Suprapubic skin (tissue), 4 donors: ENCODE measurements around the gene TRIM2. TPM values are rescaled to one million over a fixed set of nuclear protein-coding genes. Genes with fewer than 3 reads are reported as not detected.
A peak's percentile ranks its signal among the peaks of the same experiment; 100 is the strongest.

ENCODE experiments used
- DNase-seq, 2 donors: peaks; one replicate each; pipeline ENCODE4 v3.0.0-alpha.2; 2019; ENCODE audit warnings: low spot score in 2 of 2
- H3K27ac ChIP-seq: fragments of 200-600 bp; sonication (generic); one replicate; pipeline ENCODE4 v1.5.1; 2019
- H3K27me3 ChIP-seq: fragments of 200-600 bp; sonication (generic); one replicate; pipeline ENCODE4 v1.5.1; 2019
- H3K36me3 ChIP-seq: fragments of 200-600 bp; sonication (generic); one replicate; pipeline ENCODE4 v1.5.1; 2019
- H3K4me1 ChIP-seq: fragments of 200-600 bp; sonication (generic); one replicate; pipeline ENCODE4 v1.5.1; 2019
- H3K4me3 ChIP-seq: fragments of 200-600 bp; sonication (generic); one replicate; pipeline ENCODE4 v1.5.1; 2019; ENCODE audit warnings: mild to moderate bottlenecking
- H3K9me3 ChIP-seq: fragments of 200-600 bp; sonication (generic); one replicate; pipeline ENCODE4 v1.5.1; 2019
- CTCF ChIP-seq, 2 donors: fragments of 200-600 bp in 1 of 2; fragments of 450-650 bp in 1 of 2; sonication (generic) in 1 of 2; IDR thresholded peaks; one replicate each; pipeline ENCODE4 v1.5.1; 2016 to 2019; ENCODE audit warnings: antibody characterized with exemption in 2 of 2, mild to moderate bottlenecking in 1 of 2, moderate library complexity in 1 of 2
- EP300 ChIP-seq: sonication (generic); formaldehyde crosslinking; IDR thresholded peaks from one replicate; pipeline ENCODE4 v1.6.1; 2017; ENCODE audit warnings: antibody characterized with exemption
- POLR2A ChIP-seq, 2 donors: fragments of 450-650 bp; IDR thresholded peaks; one replicate each; pipeline ENCODE4 v1.6.1; 2017; ENCODE audit warnings: antibody characterized with exemption in 2 of 2, mild to moderate bottlenecking in 2 of 2, moderate library complexity in 2 of 2
- POLR2AphosphoS5 ChIP-seq, 3 donors: sonication (generic); formaldehyde crosslinking; IDR thresholded peaks; one replicate each; pipeline ENCODE4 v1.6.1; 2017; ENCODE audit warnings: antibody characterized with exemption in 3 of 3
- WGBS: methylation state at CpG from one replicate; pipeline ENCODE4 v1.1.5; 2018; 5-methylcytosine and 5-hydroxymethylcytosine counted together
- total RNA-seq, 4 donors: library from RNA; depleted of rRNA; stranded (reverse); fragments of >200 nt; gene quantifications; one replicate each; pipeline ENCODE4 v1.1.0, GENCODE V29; 2016

TRIM2 gene
- 10 to 100 TPM; 17.3 to 45.1 (median 37.5) TPM for total RNA-seq

- DNase-seq = peak; percentile 80 to 87
- TF ChIP-seq EP300 (no peak), CTCF (IDR thresholded peaks at IDR 0.05) (no peak), POLR2AphosphoS5 (IDR thresholded peaks at IDR 0.05) (no peak), POLR2A (IDR thresholded peaks at IDR 0.05) (no peak)
- H3K4me3 ChIP-seq = peak within 1 kb of the TSS; percentile 20
- 32% methylated on average over 11 of the region's 11 CpGs for WGBS
- no peaks in the 10 kb centered on the region for H3K27me3 ChIP-seq
- H3K36me3 ChIP-seq = no peaks in the 10 kb centered on the region
- H3K9me3 ChIP-seq = no peaks in the 10 kb centered on the region
- H3K27ac ChIP-seq = peak within 1 kb of the TSS; percentile 32
- peaks cover 3% of the 10 kb centered on the region for H3K4me1 ChIP-seq
These were observed at the start of gene TRIM2 for GRCh38 chr4:153204247-153204671. TSS of gene TRIM2 (plus strand) at chr4:153204443. CDS start at chr4:153204531, 88 bp downstream.

DNA sequence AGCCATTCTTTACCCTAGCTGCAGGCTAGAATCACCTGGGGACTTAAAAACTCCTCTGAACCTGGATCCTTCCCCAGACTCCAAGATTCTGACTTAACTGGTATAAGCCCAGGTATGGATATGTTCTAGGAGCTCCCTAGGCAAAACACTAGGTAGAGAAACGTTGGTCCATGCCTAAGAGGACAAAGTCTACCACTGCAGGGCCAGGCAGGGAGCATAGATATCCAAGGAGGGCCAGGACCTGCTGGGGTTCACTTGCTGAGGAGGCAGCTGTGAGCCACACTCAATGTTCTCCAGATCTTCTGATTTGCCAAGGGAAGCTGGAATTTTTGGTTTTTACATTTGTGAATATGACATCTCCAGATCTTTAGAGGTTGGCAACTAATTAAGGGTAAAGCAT lies 48.6 kb upstream of the TRIM2 start:
- peaks cover 20% of the 10 kb centered on the region for H3K4me1 ChIP-seq
- TF ChIP-seq EP300 = no peak
- TF ChIP-seq POLR2AphosphoS5 (IDR thresholded peaks at IDR 0.05) = no peak
- TF ChIP-seq CTCF (IDR thresholded peaks at IDR 0.05) = no peak
- TF ChIP-seq POLR2A (IDR thresholded peaks at IDR 0.05) = no peak
- no peak overlapping the region for H3K4me3 ChIP-seq
- H3K27ac ChIP-seq = no peak overlapping the region
- peaks cover 4% of the 10 kb centered on the region for H3K27me3 ChIP-seq
- WGBS = 77% methylated on average over 1 of the region's 1 CpG
- no peak for DNase-seq
- no peaks in the 10 kb centered on the region for H3K9me3 ChIP-seq
- H3K36me3 ChIP-seq = no peaks in the 10 kb centered on the region

- Histone ChIP-seq H3K27me3 (peaks cover 4% of the 10 kb centered on the region), H3K9me3 (no peaks in the 10 kb centered on the region), H3K4me3 (no peak overlapping the region), H3K36me3 (no peaks in the 10 kb centered on the region), H3K4me1 (peaks cover 20% of the 10 kb centered on the region), H3K27ac (no peak overlapping the region)
- no peak for DNase-seq
- WGBS = 80% methylated on average over 4 of the region's 4 CpGs
- no peak for TF ChIP-seq POLR2AphosphoS5 (IDR thresholded peaks at IDR 0.05)
- TF ChIP-seq CTCF (IDR thresholded peaks at IDR 0.05) = no peak
- no peak for TF ChIP-seq EP300
- TF ChIP-seq POLR2A (IDR thresholded peaks at IDR 0.05) = no peak
These were observed 48.0 kb upstream of the TRIM2 start for GRCh38 chr4:153156263-153156662.

DNA sequence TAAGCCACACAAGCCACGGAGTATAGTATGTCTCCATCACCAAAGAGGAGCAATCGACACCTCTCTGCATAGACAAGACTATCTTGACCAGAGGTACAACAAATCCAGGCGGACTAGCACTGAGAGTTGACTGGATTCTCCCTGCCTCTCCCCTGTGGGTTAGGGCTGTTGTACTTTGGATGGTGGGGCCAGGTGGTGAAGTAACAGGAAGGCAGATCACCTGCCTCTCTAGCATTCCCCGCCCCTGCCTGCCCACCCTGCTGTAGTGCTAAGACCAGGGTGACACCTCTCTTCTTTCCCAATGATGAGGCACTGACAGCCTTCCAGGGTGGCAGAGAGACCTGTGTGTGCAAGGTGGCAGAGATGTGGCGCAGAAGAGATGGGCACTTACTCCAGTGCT lies 47.5 kb upstream of the TRIM2 start:
- no peak overlapping the region for H3K27ac ChIP-seq
- WGBS = 93% methylated on average over 5 of the region's 5 CpGs
- no peak for DNase-seq

DNA sequence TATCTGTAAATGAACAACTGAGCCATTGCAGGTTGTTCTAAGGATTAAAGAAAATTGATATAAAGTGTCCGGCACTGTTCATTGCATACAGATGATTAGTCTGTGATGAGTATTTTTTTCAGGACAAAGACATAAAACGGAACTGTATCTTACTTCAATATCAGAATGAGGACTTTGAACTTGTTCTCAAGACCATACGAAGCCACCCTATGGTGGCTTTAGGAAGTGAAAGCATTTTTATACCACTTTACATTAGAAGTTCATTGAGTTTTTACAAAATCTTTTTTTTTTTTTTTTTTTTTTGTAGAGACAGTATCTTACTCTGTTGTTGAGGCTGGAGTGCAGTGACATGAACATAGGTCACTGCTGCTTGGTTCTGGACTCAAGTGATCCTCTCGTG lies 45.2 kb upstream of the TRIM2 start:
- Histone ChIP-seq H3K27me3 (peaks cover 4% of the 10 kb centered on the region), H3K4me3 (no peak overlapping the region), H3K27ac (no peak overlapping the region), H3K9me3 (no peaks in the 10 kb centered on the region), H3K4me1 (peaks cover 3% of the 10 kb centered on the region), H3K36me3 (no peaks in the 10 kb centered on the region)
- TF ChIP-seq POLR2A (IDR thresholded peaks at IDR 0.05) = no peak
- TF ChIP-seq EP300 = no peak
- TF ChIP-seq CTCF (IDR thresholded peaks at IDR 0.05) = no peak
- TF ChIP-seq POLR2AphosphoS5 (IDR thresholded peaks at IDR 0.05) = no peak
- no peak for DNase-seq
- WGBS = 92% methylated on average over 4 of the region's 4 CpGs

More for the DNA sequence above, 47.5 kb upstream of the TRIM2 start:
- TF ChIP-seq POLR2AphosphoS5 (IDR thresholded peaks at IDR 0.05) = no peak
- no peak for TF ChIP-seq POLR2A (IDR thresholded peaks at IDR 0.05)
- TF ChIP-seq CTCF (IDR thresholded peaks at IDR 0.05) = no peak
- TF ChIP-seq EP300 = no peak
- Histone ChIP-seq H3K27me3 (peaks cover 4% of the 10 kb centered on the region), H3K9me3 (no peaks in the 10 kb centered on the region), H3K4me1 (peaks cover 20% of the 10 kb centered on the region), H3K4me3 (no peak overlapping the region), H3K36me3 (no peaks in the 10 kb centered on the region)
